ENCODE measurements around the gene DISP2.
A peak's percentile ranks its signal among the peaks of the same experiment; 100 is the strongest.

DISP2 gene

GRCh38 chr15:40389824-40390595 is 32.0 kb downstream of the DISP2 start:
- DNase-seq: no peak

GRCh38 chr15:40392986-40393948 is 35.2 kb downstream of the DISP2 start:
- no peak for DNase-seq

DNA sequence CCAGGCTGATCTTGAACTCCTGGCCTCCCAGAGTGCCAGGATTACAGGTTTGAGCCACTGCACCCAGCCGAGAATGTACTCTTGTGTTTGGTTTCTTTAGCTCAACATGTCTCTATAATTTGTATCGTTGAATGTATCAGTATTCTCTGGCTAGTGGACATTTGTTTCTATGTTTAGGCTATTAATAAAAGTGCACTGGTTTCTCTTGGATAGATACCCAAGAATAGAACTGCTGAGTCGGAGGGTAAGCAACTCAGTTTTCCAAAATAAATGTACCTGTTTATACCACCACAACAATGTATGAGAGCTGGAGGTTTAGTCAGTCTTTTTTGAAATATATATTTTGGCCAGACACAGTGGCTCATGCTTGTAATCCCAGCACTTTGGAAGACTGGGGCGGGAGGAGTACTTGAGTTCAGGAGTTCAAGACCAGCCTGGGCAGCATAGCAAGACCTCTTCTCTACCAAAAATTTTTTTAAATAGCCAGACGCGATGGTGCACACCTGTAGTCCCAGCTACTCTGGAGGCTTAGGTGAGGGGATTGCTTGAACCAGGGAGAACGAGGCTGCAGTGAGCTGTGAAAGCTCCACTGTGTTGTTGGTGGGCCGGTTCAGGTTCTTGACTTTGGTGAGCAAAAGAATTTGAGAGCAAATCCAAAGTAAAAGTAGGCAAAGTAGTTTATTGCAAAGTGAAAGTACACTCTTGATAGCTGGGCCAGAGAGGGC is 39.8 kb downstream of the DISP2 start:
- no peak for DNase-seq

- no peak for DNase-seq
Observed at GRCh38 chr15:40398413-40398873, 40.4 kb downstream of the DISP2 start.

DNA sequence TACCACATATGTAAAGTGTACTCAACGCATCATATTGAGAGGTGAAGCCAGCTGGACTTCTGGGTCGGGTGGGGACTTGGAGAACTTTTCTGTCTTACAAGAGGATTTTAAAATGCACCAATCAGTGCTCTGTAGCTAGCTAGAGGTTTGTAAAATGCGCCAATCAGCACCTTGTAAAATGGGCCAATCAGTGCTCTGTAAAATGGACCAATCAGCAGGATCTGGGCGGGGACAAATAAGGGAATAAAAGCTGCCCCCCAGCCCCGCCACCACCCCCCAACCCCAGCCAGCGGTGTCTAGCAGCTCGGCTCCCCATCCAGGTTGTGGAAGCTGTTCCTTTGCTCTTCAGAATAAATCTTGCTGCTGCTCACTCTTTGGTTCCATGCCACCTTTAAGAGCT is 41.4 kb downstream of the DISP2 start:
- DNase-seq: no peak

DNA sequence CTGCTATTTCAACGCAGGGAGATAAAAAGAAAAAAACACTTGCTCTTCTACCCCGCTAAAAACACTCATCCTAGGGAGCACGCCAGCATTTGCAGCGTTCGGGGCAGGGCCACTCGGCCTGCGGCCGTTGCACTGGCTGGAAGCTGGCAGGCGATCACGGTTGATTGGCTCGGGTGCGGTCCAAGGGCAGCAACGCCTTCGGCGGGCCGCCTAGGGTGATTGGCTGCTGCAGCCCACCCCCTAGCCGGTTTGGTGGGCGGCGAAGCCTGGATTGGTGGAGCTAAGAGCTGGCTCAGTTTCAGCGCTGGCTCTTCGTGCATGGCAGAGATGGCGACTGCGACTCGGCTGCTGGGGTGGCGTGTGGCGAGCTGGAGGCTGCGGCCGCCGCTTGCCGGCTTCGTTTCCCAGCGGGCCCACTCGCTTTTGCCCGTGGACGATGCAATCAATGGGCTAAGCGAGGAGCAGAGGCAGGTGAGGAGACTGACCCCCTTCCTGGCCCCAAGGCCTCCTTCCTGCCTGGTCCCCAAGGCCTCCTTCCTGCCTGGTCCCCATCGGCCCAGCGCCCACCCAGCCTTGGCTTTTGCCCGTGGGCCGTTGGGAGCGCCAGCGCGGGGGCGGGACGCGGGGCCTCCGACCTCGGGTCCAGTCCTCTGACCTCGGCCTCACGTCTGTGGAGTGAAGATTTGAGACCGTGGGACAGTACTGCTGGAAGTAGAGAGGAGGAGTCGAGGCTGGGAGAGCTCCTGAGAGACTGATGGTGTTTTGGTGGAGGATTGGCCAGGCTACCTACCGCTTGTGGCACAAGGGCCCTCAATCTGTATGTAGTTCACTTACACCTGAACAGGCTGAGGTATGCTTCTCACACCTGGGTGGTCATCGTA is 47.7 kb downstream of the DISP2 start, which contains the start of gene IVD:
TSS of gene IVD (plus strand) at position 295 of the 881 bp plus-strand sequence. CDS start at position 328, 33 bp downstream.
- peak; percentile 95 for DNase-seq

- DNase-seq: no peak
Observed at GRCh38 chr15:40407330-40407990, 49.4 kb downstream of the DISP2 start.

DNA sequence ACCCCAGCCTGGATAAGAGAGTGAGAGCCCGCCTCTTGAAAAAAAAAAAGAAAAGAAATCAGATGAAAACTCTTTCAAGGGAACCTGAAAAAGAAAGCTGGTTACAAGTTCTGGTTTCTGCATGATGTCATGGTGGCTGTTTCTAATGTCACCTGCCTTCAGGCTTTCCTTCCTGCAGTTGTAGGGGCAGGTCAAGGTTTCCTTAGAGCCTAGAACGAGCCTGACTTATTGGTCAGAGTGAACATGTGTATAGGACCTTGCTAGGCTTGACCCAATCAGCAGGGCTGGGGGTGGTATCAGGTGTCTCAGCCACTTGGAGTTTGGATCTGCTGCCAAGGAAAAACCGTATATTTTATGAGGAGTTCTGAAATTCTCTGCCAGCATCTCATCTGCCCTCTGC is 51.3 kb downstream of the DISP2 start:
- no peak for DNase-seq

DNA sequence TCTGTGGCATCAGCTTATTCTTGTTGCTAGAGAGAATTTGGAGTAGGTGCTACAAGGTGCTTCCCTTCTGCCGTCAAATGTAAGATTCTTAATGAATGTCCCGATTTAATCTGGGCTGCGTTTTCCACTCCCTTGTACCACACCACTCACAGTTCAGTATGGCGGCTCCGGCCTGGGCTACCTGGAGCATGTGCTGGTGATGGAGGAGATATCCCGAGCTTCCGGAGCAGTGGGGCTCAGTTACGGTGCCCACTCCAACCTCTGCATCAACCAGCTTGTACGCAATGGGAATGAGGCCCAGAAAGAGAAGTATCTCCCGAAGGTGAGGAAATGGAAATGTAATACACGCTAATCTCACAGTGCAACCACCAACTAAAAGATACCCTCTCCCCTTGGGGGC is 52.5 kb downstream of the DISP2 start:
- DNase-seq: no peak

DNA sequence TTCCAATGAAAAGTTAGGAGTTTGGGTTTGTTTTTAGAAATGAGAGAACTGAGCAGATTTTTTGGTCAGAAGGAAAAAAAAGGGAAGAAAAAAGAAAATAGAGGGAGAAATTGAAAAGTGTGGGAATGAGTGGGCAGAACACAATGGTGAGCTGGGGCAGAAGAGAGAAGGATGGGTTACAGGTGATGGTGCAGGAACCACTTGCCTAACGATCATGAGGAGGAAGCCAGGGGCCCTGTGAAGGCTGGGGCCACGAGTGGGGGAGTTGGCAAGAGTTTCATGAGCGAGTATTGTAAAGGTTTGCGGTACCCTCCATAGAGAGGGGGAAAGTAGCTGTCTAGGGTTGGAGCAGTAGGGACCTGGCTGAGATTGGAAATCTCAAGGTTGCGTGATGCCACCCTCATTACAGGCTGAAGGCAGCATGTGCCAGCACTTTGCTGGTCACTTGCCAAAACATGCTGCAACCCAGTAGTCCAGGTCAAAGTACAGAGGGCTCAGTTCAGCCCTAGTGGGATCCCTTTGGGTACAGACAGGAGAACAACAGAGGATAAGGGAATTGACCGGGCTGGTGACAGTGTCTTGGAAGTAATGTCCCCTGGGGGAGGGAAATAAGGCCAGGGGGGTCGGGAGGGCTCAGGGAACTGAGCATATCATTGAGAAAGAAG is 54.2 kb downstream of the DISP2 start:
- DNase-seq: no peak

DNA sequence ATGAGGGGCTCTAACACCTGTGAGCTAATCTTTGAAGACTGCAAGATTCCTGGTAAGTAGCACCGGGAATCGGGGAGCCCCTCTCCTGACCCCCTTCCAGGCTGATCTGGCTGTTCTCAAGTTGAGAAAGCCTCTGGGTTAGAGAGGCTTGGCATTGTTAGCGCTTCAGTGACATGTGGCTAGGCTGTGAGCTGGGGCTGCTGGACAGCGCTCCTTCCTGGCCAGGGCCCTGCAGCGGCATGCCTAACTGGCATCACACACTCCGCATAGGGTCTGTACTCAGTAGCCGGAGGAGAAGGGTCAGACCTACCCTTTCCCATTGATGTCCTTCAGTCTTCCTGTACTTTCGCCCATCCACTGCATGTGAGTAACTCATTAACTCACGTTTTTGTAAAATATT is 55.0 kb downstream of the DISP2 start:
- no peak for DNase-seq

GRCh38 chr15:40414816-40415215 is 56.8 kb downstream of the DISP2 start:
- DNase-seq: no peak

GRCh38 chr15:40415226-40415625 is 57.2 kb downstream of the DISP2 start:
- no peak for DNase-seq

DNA sequence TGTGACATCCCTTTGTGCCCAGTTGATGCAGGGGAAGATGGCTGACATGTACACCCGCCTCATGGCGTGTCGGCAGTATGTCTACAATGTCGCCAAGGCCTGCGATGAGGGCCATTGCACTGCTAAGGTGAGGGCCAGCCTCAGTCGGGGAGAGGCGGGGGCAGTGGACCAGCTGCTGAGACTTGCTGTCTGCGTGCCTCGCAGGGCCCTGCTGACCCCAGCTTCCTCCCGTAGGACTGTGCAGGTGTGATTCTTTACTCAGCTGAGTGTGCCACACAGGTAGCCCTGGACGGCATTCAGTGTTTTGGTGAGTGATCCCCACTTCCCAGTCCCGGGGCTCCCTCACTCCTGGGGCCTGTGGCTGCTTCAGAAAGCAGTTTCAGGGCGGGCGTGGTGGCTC is 58.0 kb downstream of the DISP2 start:
- DNase-seq: no peak

GRCh38 chr15:40418126-40418525 is 60.1 kb downstream of the DISP2 start:
- DNase-seq: no peak

GRCh38 chr15:40420071-40420713 is 62.2 kb downstream of the DISP2 start:
- no peak for DNase-seq

GRCh38 chr15:40420793-40421192 is 62.8 kb downstream of the DISP2 start:
- DNase-seq: no peak

- DNase-seq: peak; percentile 89
Observed at GRCh38 chr15:40421246-40422157, 63.5 kb downstream of the DISP2 start.

DNA sequence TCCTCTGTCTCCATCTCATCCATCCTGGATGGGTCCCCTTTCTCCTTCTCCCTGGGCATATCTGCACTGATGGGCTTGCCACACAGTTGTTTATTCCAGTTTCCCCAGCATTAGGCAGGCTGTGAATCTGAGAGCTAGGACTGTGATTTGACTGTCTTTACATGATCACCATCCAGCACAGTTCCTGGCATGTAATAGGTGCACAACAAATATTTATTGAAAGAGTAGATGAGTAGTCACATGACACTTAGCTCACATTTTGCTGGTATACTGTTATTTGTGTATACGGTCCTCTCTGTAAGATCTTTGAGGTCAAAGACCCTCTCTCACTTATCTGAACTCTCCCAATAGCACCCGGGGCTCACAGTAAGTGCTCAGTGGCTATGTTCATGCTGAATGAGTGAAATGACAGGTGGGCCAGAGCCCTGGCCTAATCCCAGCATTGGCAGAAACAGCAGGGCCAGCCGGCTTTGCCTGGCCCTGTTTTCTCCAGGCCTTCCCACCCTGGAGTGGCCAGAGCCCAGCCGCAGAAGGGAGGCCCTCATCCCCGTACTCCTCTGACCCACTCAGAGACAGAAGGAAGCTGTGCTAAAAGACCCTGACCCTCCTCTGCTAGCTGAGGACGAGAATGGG is 66.6 kb downstream of the DISP2 start:
- no peak for DNase-seq

Data from retina (tissue), 1 donor.